ENCODE data around the gene FBXL5. TPM values are rescaled to one million over a fixed set of nuclear protein-coding genes. Genes with fewer than 3 reads are reported as not detected.

FBXL5 gene
- total and polyA plus RNA-seq, 2 of the 13 experiments (the other 11 are each of a cell fraction or from before 2014, with no cell fraction given): 17.4 to 45.3 TPM

GRCh38 chr4:15696866-15697265 lies 41.7 kb upstream of the FBXL5 start (continued):
- no peak for TF ChIP-seq HMGXB4 (CRISPR knock-in tag; IDR thresholded peaks at IDR 0.05; ENCODE audit: borderline replicate concordance in 1 of 2, low read depth in 1 of 2)
- no peak for TF ChIP-seq ZNF136 (CRISPR knock-in tag; IDR thresholded peaks at IDR 0.05; ENCODE audit: low read depth)
- TF ChIP-seq, protein P1, sequence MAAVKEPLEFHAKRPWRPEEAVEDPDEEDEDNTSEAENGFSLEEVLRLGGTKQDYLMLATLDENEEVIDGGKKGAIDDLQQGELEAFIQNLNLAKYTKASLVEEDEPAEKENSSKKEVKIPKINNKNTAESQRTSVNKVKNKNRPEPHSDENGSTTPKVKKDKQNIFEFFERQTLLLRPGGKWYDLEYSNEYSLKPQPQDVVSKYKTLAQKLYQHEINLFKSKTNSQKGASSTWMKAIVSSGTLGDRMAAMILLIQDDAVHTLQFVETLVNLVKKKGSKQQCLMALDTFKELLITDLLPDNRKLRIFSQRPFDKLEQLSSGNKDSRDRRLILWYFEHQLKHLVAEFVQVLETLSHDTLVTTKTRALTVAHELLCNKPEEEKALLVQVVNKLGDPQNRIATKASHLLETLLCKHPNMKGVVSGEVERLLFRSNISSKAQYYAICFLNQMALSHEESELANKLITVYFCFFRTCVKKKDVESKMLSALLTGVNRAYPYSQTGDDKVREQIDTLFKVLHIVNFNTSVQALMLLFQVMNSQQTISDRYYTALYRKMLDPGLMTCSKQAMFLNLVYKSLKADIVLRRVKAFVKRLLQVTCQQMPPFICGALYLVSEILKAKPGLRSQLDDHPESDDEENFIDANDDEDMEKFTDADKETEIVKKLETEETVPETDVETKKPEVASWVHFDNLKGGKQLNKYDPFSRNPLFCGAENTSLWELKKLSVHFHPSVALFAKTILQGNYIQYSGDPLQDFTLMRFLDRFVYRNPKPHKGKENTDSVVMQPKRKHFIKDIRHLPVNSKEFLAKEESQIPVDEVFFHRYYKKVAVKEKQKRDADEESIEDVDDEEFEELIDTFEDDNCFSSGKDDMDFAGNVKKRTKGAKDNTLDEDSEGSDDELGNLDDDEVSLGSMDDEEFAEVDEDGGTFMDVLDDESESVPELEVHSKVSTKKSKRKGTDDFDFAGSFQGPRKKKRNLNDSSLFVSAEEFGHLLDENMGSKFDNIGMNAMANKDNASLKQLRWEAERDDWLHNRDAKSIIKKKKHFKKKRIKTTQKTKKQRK (IDR thresholded peaks at IDR 0.05; ENCODE audit: low read length): no peak
- TF ChIP-seq, protein P2, sequence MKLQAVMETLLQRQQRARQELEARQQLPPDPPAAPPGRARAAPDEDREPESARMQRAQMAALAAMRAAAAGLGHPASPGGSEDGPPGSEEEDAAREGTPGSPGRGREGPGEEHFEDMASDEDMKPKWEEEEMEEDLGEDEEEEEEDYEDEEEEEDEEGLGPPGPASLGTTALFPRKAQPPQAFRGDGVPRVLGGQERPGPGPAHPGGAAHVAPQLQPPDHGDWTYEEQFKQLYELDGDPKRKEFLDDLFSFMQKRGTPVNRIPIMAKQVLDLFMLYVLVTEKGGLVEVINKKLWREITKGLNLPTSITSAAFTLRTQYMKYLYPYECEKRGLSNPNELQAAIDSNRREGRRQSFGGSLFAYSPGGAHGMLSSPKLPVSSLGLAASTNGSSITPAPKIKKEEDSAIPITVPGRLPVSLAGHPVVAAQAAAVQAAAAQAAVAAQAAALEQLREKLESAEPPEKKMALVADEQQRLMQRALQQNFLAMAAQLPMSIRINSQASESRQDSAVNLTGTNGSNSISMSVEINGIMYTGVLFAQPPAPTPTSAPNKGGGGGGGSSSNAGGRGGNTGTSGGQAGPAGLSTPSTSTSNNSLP (IDR thresholded peaks at IDR 0.05; ENCODE audit: low read depth, low read length): no peak
- TF ChIP-seq ZNF414 (CRISPR knock-in tag; IDR thresholded peaks at IDR 0.05): no peak
- no peak for TF ChIP-seq ESRRA (CRISPR knock-in tag; IDR thresholded peaks at IDR 0.05; ENCODE audit: low read depth)
- no peak for TF ChIP-seq RBM22 (optimal IDR thresholded peaks at IDR 0.05; ENCODE audit: low read length)
- no peak for TF ChIP-seq REXO4 (CRISPR knock-in tag; IDR thresholded peaks at IDR 0.05; ENCODE audit: borderline replicate concordance)
